MM.1S (cell line): ENCODE results near the gene ZNF280D.

ENCODE experiments used
- DNase-seq: peaks from one replicate; pipeline ENCODE4 v3.0.0-alpha.2; 2015
- H2AFZ ChIP-seq: fragments of 300-600 bp; sonication (generic); 2 replicates; pipeline ENCODE4 v1.6.0; 2016; ENCODE audit warnings: antibody characterized with exemption, low read length
- H3F3A ChIP-seq: fragments of 300-600 bp; sonication (generic); 2 replicates; pipeline ENCODE4 v1.6.1; 2016; ENCODE audit warnings: mild to moderate bottlenecking, antibody characterized with exemption, low read length, moderate library complexity, mixed read lengths; ENCODE audit not compliant: insufficient read depth
- H3K27ac ChIP-seq: fragments of 300-600 bp; sonication (generic); 2 replicates; pipeline ENCODE4 v1.5.1; 2016; ENCODE audit warnings: mild to moderate bottlenecking, low read length
- H3K27me3 ChIP-seq: fragments of 300-600 bp; sonication (generic); replicated peaks from 2 replicates; pipeline ENCODE4 v1.6.0; 2016; ENCODE audit warnings: low read length; ENCODE audit not compliant: insufficient read depth
- H3K36me3 ChIP-seq: fragments of 300-600 bp; sonication (generic); replicated peaks from 2 replicates; pipeline ENCODE4 v1.6.1; 2016; ENCODE audit warnings: mild to moderate bottlenecking, low read length, mixed read lengths; ENCODE audit not compliant: insufficient read depth
- H3K4me1 ChIP-seq: fragments of 300-600 bp; sonication (generic); 2 replicates; pipeline ENCODE4 v1.6.1; 2016; ENCODE audit warnings: low read length, mixed read lengths
- H3K4me2 ChIP-seq: fragments of 300-600 bp; sonication (generic); 2 replicates; pipeline ENCODE4 v1.6.0; 2016; ENCODE audit warnings: low read depth, low read length
- H3K4me3 ChIP-seq: fragments of 300-600 bp; sonication (generic); 2 replicates; pipeline ENCODE4 v1.5.1; 2016; ENCODE audit warnings: low read length, mixed read lengths
- H3K79me2 ChIP-seq: fragments of 300-600 bp; sonication (generic); 2 replicates; pipeline ENCODE4 v1.6.1; 2016; ENCODE audit warnings: mixed run types, low read length, mixed read lengths
- H3K9ac ChIP-seq: fragments of 300-600 bp; sonication (generic); 2 replicates; pipeline ENCODE4 v1.6.1; 2016; ENCODE audit warnings: low read length, mixed read lengths
- H3K9me2 ChIP-seq: fragments of 300-600 bp; sonication (generic); replicated peaks from 2 replicates; pipeline ENCODE4 v1.6.1; 2016; ENCODE audit warnings: mild to moderate bottlenecking, low read length, mixed read lengths; ENCODE audit not compliant: insufficient read depth
- H3K9me3 ChIP-seq: fragments of 300-600 bp; sonication (generic); replicated peaks from 2 replicates; pipeline ENCODE4 v1.6.1; 2016; ENCODE audit warnings: mild to moderate bottlenecking, low read length, mixed read lengths; ENCODE audit not compliant: insufficient read depth
- H4K20me1 ChIP-seq: fragments of 300-600 bp; sonication (generic); 2 replicates; pipeline ENCODE4 v1.6.1; 2016; ENCODE audit warnings: mild to moderate bottlenecking, low read length, moderate library complexity, mixed read lengths; ENCODE audit not compliant: insufficient read depth
- EZH2 ChIP-seq: fragments of 300-600 bp; sonication (generic); optimal IDR thresholded peaks from 2 replicates; pipeline ENCODE3; 2017; ENCODE audit warnings: low read depth, mild to moderate bottlenecking, antibody characterized with exemption, low read length, mixed read lengths
- EZH2phosphoT487 ChIP-seq: fragments of 300-600 bp; sonication (generic); IDR thresholded peaks from 2 replicates; pipeline ENCODE4 v1.6.1; 2018; ENCODE audit warnings: antibody characterized with exemption, low read length
- TF ChIP-seq, protein P1 (sequence below): fragments of 300-600 bp; sonication (generic); IDR thresholded peaks from 2 replicates; pipeline ENCODE4 v1.5.1; 2016; ENCODE audit warnings: antibody characterized with exemption, low read length, mixed read lengths

The ZNF280D gene

DNA sequence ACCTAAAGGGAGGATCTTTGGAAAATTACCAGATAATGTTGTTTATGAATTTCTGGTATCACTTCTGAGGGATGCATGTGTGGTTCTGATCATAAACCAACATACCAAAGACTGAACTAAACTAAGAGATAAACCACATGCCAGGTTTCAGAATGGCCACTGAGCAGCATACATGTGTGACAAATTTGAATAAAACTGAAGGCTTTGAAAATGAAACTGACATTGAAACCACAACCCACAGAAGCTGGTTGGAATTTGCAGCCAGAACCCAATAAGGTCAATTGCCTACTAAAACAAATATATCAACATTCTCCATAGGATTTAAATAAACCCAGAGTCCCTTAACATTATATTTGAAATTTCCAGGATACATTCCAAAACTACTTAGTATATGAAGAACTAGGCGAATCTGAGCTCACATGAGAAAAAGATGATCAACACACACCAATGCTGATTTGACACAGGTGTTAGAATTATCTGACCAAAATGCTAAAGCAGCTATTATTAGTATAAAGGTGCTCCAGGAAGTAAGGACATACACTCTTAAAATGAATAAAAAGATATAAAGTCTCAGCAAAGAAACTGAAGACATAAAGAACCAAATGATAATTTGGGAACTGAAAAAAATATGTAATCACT is 125.0 kb downstream of the ZNF280D start:
- DNase-seq: peak; percentile 91
- no peaks in the 10 kb centered on the region for H3K27me3 ChIP-seq
- H3K36me3 ChIP-seq: no peaks in the 10 kb centered on the region
- peaks cover 10% of the 10 kb centered on the region for H3F3A ChIP-seq
- H4K20me1 ChIP-seq: no peaks in the 10 kb centered on the region
- peak overlapping the region; percentile 62 for H3K4me2 ChIP-seq
- peak overlapping the region; percentile 30 for H3K4me3 ChIP-seq
- peaks cover 22% of the 10 kb centered on the region for H3K4me1 ChIP-seq
- TF ChIP-seq EZH2: no peak
- TF ChIP-seq, protein P1, sequence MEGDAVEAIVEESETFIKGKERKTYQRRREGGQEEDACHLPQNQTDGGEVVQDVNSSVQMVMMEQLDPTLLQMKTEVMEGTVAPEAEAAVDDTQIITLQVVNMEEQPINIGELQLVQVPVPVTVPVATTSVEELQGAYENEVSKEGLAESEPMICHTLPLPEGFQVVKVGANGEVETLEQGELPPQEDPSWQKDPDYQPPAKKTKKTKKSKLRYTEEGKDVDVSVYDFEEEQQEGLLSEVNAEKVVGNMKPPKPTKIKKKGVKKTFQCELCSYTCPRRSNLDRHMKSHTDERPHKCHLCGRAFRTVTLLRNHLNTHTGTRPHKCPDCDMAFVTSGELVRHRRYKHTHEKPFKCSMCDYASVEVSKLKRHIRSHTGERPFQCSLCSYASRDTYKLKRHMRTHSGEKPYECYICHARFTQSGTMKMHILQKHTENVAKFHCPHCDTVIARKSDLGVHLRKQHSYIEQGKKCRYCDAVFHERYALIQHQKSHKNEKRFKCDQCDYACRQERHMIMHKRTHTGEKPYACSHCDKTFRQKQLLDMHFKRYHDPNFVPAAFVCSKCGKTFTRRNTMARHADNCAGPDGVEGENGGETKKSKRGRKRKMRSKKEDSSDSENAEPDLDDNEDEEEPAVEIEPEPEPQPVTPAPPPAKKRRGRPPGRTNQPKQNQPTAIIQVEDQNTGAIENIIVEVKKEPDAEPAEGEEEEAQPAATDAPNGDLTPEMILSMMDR: no peak
- TF ChIP-seq EZH2phosphoT487: no peak
- no peaks in the 10 kb centered on the region for H3K79me2 ChIP-seq
- no peak overlapping the region for H2AFZ ChIP-seq
- H3K9me3 ChIP-seq: no peaks in the 10 kb centered on the region
- H3K9me2 ChIP-seq: no peaks in the 10 kb centered on the region
- peak overlapping the region; percentile 16; the same call in 1 of the 2 replicates for H3K27ac ChIP-seq
- no peak overlapping the region for H3K9ac ChIP-seq

DNA sequence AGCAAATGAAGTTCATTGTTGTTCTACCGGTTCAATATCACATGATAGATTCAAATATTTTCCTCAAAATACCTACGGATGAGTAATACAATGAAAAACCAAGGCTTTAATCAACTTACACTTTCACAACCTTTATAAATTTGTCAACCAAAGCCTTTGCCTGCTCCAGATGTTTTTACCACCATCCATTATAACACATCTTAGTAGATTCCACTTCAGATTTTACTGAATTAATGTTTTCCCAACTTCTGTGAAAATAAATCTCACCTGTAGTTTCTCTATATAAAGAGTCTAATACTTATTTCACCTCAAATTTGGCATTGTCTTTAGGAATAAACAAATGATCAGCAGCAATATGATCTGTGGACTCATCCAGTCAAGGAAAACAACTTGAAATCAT is 131.1 kb downstream of the ZNF280D start:
- H4K20me1 ChIP-seq: no peaks in the 10 kb centered on the region
- peaks cover 5% of the 10 kb centered on the region for H3K4me1 ChIP-seq
- H3K27me3 ChIP-seq: no peaks in the 10 kb centered on the region
- H3K9ac ChIP-seq: no peak overlapping the region
- H3K9me3 ChIP-seq: no peaks in the 10 kb centered on the region; the same call in 1 of the 2 replicates
- no peak overlapping the region for H3K27ac ChIP-seq
- H3K4me2 ChIP-seq: no peak overlapping the region
- no peak overlapping the region for H3K4me3 ChIP-seq
- no peaks in the 10 kb centered on the region for H3K79me2 ChIP-seq
- TF ChIP-seq EZH2phosphoT487 (no peak), EZH2 (no peak)
- TF ChIP-seq, protein P1: no peak
- no peak for DNase-seq
- no peaks in the 10 kb centered on the region for H3K9me2 ChIP-seq
- no peak overlapping the region for H2AFZ ChIP-seq
- no peaks in the 10 kb centered on the region for H3F3A ChIP-seq
- H3K36me3 ChIP-seq: no peaks in the 10 kb centered on the region

DNA sequence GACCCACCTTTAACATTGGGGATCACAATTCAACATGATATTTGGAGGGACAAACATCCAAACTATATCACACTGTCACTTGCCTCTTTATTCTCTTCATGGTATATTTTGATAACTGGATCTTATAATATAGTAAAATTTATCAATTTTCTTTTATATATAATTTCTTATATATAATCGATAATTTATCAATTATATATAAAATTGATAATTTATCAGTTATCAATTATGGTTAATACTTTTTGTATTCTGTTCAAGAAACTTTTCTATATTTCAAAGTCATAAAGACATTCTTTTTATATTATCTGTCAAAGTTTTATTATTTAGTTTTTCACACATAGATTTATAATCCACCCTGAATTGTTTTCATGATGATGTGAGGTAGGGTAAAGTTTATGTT is 132.9 kb downstream of the ZNF280D start:
- no peak overlapping the region for H2AFZ ChIP-seq
- no peak for DNase-seq
- TF ChIP-seq, protein P1: no peak
- no peak for TF ChIP-seq EZH2
- H3K4me3 ChIP-seq: no peak overlapping the region
- no peaks in the 10 kb centered on the region for H3K79me2 ChIP-seq
- no peaks in the 10 kb centered on the region for H3K4me1 ChIP-seq
- no peak overlapping the region for H3K27ac ChIP-seq
- H3K9me3 ChIP-seq: no peaks in the 10 kb centered on the region; the same call in 1 of the 2 replicates
- no peaks in the 10 kb centered on the region for H3F3A ChIP-seq
- no peaks in the 10 kb centered on the region for H3K36me3 ChIP-seq
- H3K9me2 ChIP-seq: no peaks in the 10 kb centered on the region
- no peak overlapping the region for H3K4me2 ChIP-seq
- H3K27me3 ChIP-seq: no peaks in the 10 kb centered on the region
- no peak overlapping the region for H3K9ac ChIP-seq
- H4K20me1 ChIP-seq: no peaks in the 10 kb centered on the region
